HepG2 (cell line): ENCODE data around the gene PLLP. TPM values are rescaled to one million over a fixed set of nuclear protein-coding genes. Genes with fewer than 3 reads are reported as not detected.

Source experiments
- BCL3 ChIP-seq: sonication (generic); formaldehyde crosslinking; IDR thresholded peaks from 2 replicates; pipeline ENCODE4 v1.5.1; 2020; ENCODE audit warnings: mild to moderate bottlenecking, missing genetic modification reagents, moderate library complexity
- GLI4 ChIP-seq: sonication (generic); formaldehyde crosslinking; IDR thresholded peaks from 2 replicates; pipeline ENCODE4 v1.5.1; 2020; ENCODE audit warnings: missing genetic modification reagents, mild to moderate bottlenecking, moderate library complexity, borderline replicate concordance
- GLMP ChIP-seq: sonication (generic); formaldehyde crosslinking; IDR thresholded peaks from 2 replicates; pipeline ENCODE4 v1.9.0; 2021; ENCODE audit warnings: missing genetic modification reagents, mild to moderate bottlenecking, borderline replicate concordance
- HCFC1 ChIP-seq: fragments of 150-350 bp; IDR thresholded peaks from 2 replicates; pipeline ENCODE4 v1.6.1; 2014; ENCODE audit warnings: low read depth, low read length
- HMGXB3 ChIP-seq: sonication (generic); formaldehyde crosslinking; IDR thresholded peaks from 2 replicates; pipeline ENCODE4 v1.4.0; 2020; ENCODE audit warnings: missing genetic modification reagents, borderline replicate concordance
- HNF4A ChIP-seq: sonication (generic); formaldehyde crosslinking; IDR thresholded peaks from 2 replicates; pipeline ENCODE4 v1.4.0; 2020; ENCODE audit warnings: missing genetic modification reagents
- MXD3 ChIP-seq: IDR thresholded peaks from 2 replicates; pipeline ENCODE4 v1.6.1; 2016; ENCODE audit warnings: mild to moderate bottlenecking, missing biosample characterization, missing genetic modification reagents
- SP1 ChIP-seq, 2 experiments: fragments of 450-650 bp in 1 of 2; sonication (generic) in 1 of 2; formaldehyde crosslinking in 1 of 2; IDR thresholded peaks; 2 replicates each; pipeline versions ENCODE4 v1.4.0 to v1.6.1; 2016 to 2020; ENCODE audit warnings: missing genetic modification reagents in 1 of 2
- TFDP2 ChIP-seq: sonication (generic); formaldehyde crosslinking; IDR thresholded peaks from 2 replicates; pipeline ENCODE4 v1.4.0; 2020; ENCODE audit warnings: missing genetic modification reagents
- THAP9 ChIP-seq: sonication (generic); formaldehyde crosslinking; IDR thresholded peaks from 2 replicates; pipeline ENCODE4; 2020; ENCODE audit warnings: missing genetic modification reagents, mild to moderate bottlenecking, borderline replicate concordance
- TP53 ChIP-seq: sonication (generic); formaldehyde crosslinking; conservative IDR thresholded peaks from 2 replicates; pipeline ENCODE4 v1.4.0; 2020; ENCODE audit warnings: missing genetic modification reagents
- ZNF232 ChIP-seq: sonication (generic); formaldehyde crosslinking; IDR thresholded peaks from 2 replicates; pipeline ENCODE4 v1.4.0; 2020; ENCODE audit warnings: missing genetic modification reagents, borderline replicate concordance
- ZNF691 ChIP-seq: sonication (generic); formaldehyde crosslinking; IDR thresholded peaks from 2 replicates; pipeline ENCODE4 v1.4.0; 2020; ENCODE audit warnings: missing genetic modification reagents, low read depth, mild to moderate bottlenecking, borderline replicate concordance
- polyA plus RNA-seq, 8 experiments: library from polyadenylated mRNA; depleted of rRNA in 3 of 8; stranded (reverse) in 7 of 8; unstranded in 1 of 8; fragments of >200 nt; fragmentation: Illumina TruSeq in 4 of 8; extraction: Trizol in 4 of 8; gene quantifications; 2 replicates each; pipeline versions ENCODE4 v1.2.1 to v1.2.3, GENCODE V29; 2011 to 2016; ENCODE audit warnings: low read depth in 4 of 8, missing spikeins in 1 of 8, mixed read lengths in 1 of 8; ENCODE audit not compliant: insufficient read depth in 1 of 8
- total RNA-seq, 5 experiments: library from RNA; depleted of rRNA; stranded (reverse); fragments of >200 nt; fragmentation: Illumina TruSeq; extraction: Trizol; gene quantifications; 2 replicates each; pipeline ENCODE4 v1.2.3, GENCODE V29; 2016; ENCODE audit warnings: low read depth in 1 of 5

PLLP gene
- total and polyA plus RNA-seq, 2 of the 13 experiments (the other 11 are each of a cell fraction or from before 2014, with no cell fraction given), result 60.6 to 127 TPM

- 0 out of 2 replicates have a peak, but pooled peaks have one; percentile 52 for TF ChIP-seq HMGXB3 (CRISPR knock-in tag)
- no peak; the same call in 1 of the 2 replicates for TF ChIP-seq HNF4A (CRISPR knock-in tag)
- no peak for TF ChIP-seq SP1 (IDR thresholded peaks at IDR 0.05)
- peak; percentile 98 for TF ChIP-seq SP1 (CRISPR knock-in tag; IDR thresholded peaks at IDR 0.05)
- peak; percentile 99 for TF ChIP-seq BCL3 (CRISPR knock-in tag)
- TF ChIP-seq ZNF691 (CRISPR knock-in tag), result peak; percentile 83; the same call in 1 of the 2 replicates
- TF ChIP-seq ZNF232 (CRISPR knock-in tag), result peak; percentile 95
- no peak for TF ChIP-seq HCFC1
- TF ChIP-seq TFDP2 (CRISPR knock-in tag), result peak; percentile 91
- peak; percentile 99 for TF ChIP-seq GLI4 (CRISPR knock-in tag)
- TF ChIP-seq TP53 (CRISPR knock-in tag), result peak; percentile 67; the same call in 1 of the 2 replicates
- TF ChIP-seq GLMP, result 0 out of 2 replicates have a peak, but pooled peaks have one; percentile 83
- TF ChIP-seq MXD3, result peak; percentile 98
- TF ChIP-seq THAP9, result no peak
Observed at GRCh38 chr16:57284209-57284951, at the start of gene PLLP (continued).
